Measurements from ENCODE around the gene RIMOC1.

Gene RIMOC1

GRCh38 chr5:41877408-41877807 lies 26.7 kb upstream of the RIMOC1 start:
- Histone ChIP-seq H3K9ac (ENCODE audit: low read length) (no peak overlapping the region), H3K4me1 (ENCODE audit: insufficient read depth, low read length, severe bottlenecking) (no peaks in the 10 kb centered on the region), H2AFZ (ENCODE audit: low read length) (no peak overlapping the region), H4K20me1 (ENCODE audit: insufficient read depth, low read length) (no peaks in the 10 kb centered on the region), H3K27ac (ENCODE audit: low read depth, low read length, poor library complexity, severe bottlenecking) (no peak overlapping the region), H3K27me3 (ENCODE audit: insufficient read depth, low read length) (no peaks in the 10 kb centered on the region), H3K4me3 (ENCODE audit: low read depth, low read length, poor library complexity, severe bottlenecking) (no peak overlapping the region), H3K79me2 (ENCODE audit: insufficient read depth, low read length) (no peaks in the 10 kb centered on the region), H3K9me2 (ENCODE audit: low read depth, low read length) (no peaks in the 10 kb centered on the region), H3K36me3 (ENCODE audit: insufficient read depth, low read length) (no peaks in the 10 kb centered on the region), H3K9me3 (ENCODE audit: low read length) (no peaks in the 10 kb centered on the region), H3K4me2 (ENCODE audit: low read length) (no peak overlapping the region), H3F3A (ENCODE audit: insufficient read depth, low read length) (no peaks in the 10 kb centered on the region)
- TF ChIP-seq EZH2 (IDR thresholded peaks at IDR 0.05; ENCODE audit: borderline replicate concordance, low read length) = no peak
- TF ChIP-seq CTCF (IDR thresholded peaks at IDR 0.05; ENCODE audit: low read length) = no peak

- Histone ChIP-seq H3K9ac (ENCODE audit: low read length) (no peak overlapping the region), H3K36me3 (ENCODE audit: insufficient read depth, low read length) (no peaks in the 10 kb centered on the region), H3F3A (ENCODE audit: insufficient read depth, low read length) (no peaks in the 10 kb centered on the region), H3K4me1 (ENCODE audit: insufficient read depth, low read length, severe bottlenecking) (no peaks in the 10 kb centered on the region), H3K4me2 (ENCODE audit: low read length) (no peak overlapping the region), H3K9me3 (ENCODE audit: low read length) (no peaks in the 10 kb centered on the region), H3K27me3 (ENCODE audit: insufficient read depth, low read length) (no peaks in the 10 kb centered on the region), H3K79me2 (ENCODE audit: insufficient read depth, low read length) (no peaks in the 10 kb centered on the region), H3K9me2 (ENCODE audit: low read depth, low read length) (no peaks in the 10 kb centered on the region), H4K20me1 (ENCODE audit: insufficient read depth, low read length) (no peaks in the 10 kb centered on the region), H3K27ac (ENCODE audit: low read depth, low read length, poor library complexity, severe bottlenecking) (no peak overlapping the region), H2AFZ (ENCODE audit: low read length) (no peak overlapping the region), H3K4me3 (ENCODE audit: low read depth, low read length, poor library complexity, severe bottlenecking) (no peak overlapping the region)
- no peak for TF ChIP-seq EZH2 (IDR thresholded peaks at IDR 0.05; ENCODE audit: borderline replicate concordance, low read length)
Observed at GRCh38 chr5:41878173-41878572, 26.0 kb upstream of the RIMOC1 start.

GRCh38 chr5:41878643-41879478 lies 25.3 kb upstream of the RIMOC1 start:
- H3K79me2 ChIP-seq (ENCODE audit: insufficient read depth, low read length) = no peaks in the 10 kb centered on the region
- no peaks in the 10 kb centered on the region for H3K9me3 ChIP-seq (ENCODE audit: low read length)
- no peaks in the 10 kb centered on the region for H3K4me1 ChIP-seq (ENCODE audit: insufficient read depth, low read length, severe bottlenecking)
- H3K36me3 ChIP-seq (ENCODE audit: insufficient read depth, low read length) = no peaks in the 10 kb centered on the region
- H3K4me2 ChIP-seq (ENCODE audit: low read length) = no peak overlapping the region
- H3K9ac ChIP-seq (ENCODE audit: low read length) = no peak overlapping the region
- no peaks in the 10 kb centered on the region for H3F3A ChIP-seq (ENCODE audit: insufficient read depth, low read length)
- H3K27me3 ChIP-seq (ENCODE audit: insufficient read depth, low read length) = no peaks in the 10 kb centered on the region
- no peaks in the 10 kb centered on the region for H4K20me1 ChIP-seq (ENCODE audit: insufficient read depth, low read length)
- H3K9me2 ChIP-seq (ENCODE audit: low read depth, low read length) = no peaks in the 10 kb centered on the region
- no peak overlapping the region for H2AFZ ChIP-seq (ENCODE audit: low read length)
- no peak for TF ChIP-seq CTCF (IDR thresholded peaks at IDR 0.05; ENCODE audit: low read length)
- no peak for TF ChIP-seq EZH2 (IDR thresholded peaks at IDR 0.05; ENCODE audit: borderline replicate concordance, low read length)
- H3K4me3 ChIP-seq (ENCODE audit: low read depth, low read length, poor library complexity, severe bottlenecking) = no peak overlapping the region
- H3K27ac ChIP-seq (ENCODE audit: low read depth, low read length, poor library complexity, severe bottlenecking) = no peak overlapping the region

- Histone ChIP-seq H3F3A (ENCODE audit: insufficient read depth, low read length) (no peaks in the 10 kb centered on the region), H3K36me3 (ENCODE audit: insufficient read depth, low read length) (no peaks in the 10 kb centered on the region), H3K4me1 (ENCODE audit: insufficient read depth, low read length, severe bottlenecking) (no peaks in the 10 kb centered on the region), H3K9me2 (ENCODE audit: low read depth, low read length) (no peaks in the 10 kb centered on the region), H4K20me1 (ENCODE audit: insufficient read depth, low read length) (no peaks in the 10 kb centered on the region), H3K9ac (ENCODE audit: low read length) (no peak overlapping the region), H3K4me2 (ENCODE audit: low read length) (no peak overlapping the region), H3K27me3 (ENCODE audit: insufficient read depth, low read length) (0 out of 2 replicates have a peak, but pooled peaks cover 3% of the 10 kb centered on the region), H3K27ac (ENCODE audit: low read depth, low read length, poor library complexity, severe bottlenecking) (no peak overlapping the region), H2AFZ (ENCODE audit: low read length) (no peak overlapping the region), H3K9me3 (ENCODE audit: low read length) (peaks cover 2% of the 10 kb centered on the region; the same call in 1 of the 2 replicates), H3K4me3 (ENCODE audit: low read depth, low read length, poor library complexity, severe bottlenecking) (no peak overlapping the region), H3K79me2 (ENCODE audit: insufficient read depth, low read length) (no peaks in the 10 kb centered on the region)
- TF ChIP-seq CTCF (IDR thresholded peaks at IDR 0.05; ENCODE audit: low read length) (no peak), EZH2 (IDR thresholded peaks at IDR 0.05; ENCODE audit: borderline replicate concordance, low read length) (no peak)
Observed at GRCh38 chr5:41882765-41883164, 21.4 kb upstream of the RIMOC1 start.

Measured in OCI-LY1 (cell line).